ENCODE data around the gene HTRA3. TPM values are rescaled to one million over a fixed set of nuclear protein-coding genes. Genes with fewer than 3 reads are reported as not detected.
A peak's percentile ranks its signal among the peaks of the same experiment; 100 is the strongest.

The HTRA3 gene
- total RNA-seq, 2 donors from 2014 or later, result 3.2 to 4.6 TPM

- DNase-seq, result no peak
- no peaks in the 10 kb centered on the region for H3K27me3 ChIP-seq (ENCODE audit: control insufficient read depth, insufficient read depth, low read length, poor library complexity, severe bottlenecking)
- no peak overlapping the region for H3K27ac Mint-ChIP-seq
- H3K4me1 ChIP-seq (ENCODE audit: control insufficient read depth, insufficient read depth, low read length), result no peaks in the 10 kb centered on the region
- H3K9ac ChIP-seq (ENCODE audit: extremely low read depth, low read length, poor library complexity, severe bottlenecking), result no peak overlapping the region
- no peaks in the 10 kb centered on the region for H3K4me1 Mint-ChIP-seq
- TF ChIP-seq, protein P1, sequence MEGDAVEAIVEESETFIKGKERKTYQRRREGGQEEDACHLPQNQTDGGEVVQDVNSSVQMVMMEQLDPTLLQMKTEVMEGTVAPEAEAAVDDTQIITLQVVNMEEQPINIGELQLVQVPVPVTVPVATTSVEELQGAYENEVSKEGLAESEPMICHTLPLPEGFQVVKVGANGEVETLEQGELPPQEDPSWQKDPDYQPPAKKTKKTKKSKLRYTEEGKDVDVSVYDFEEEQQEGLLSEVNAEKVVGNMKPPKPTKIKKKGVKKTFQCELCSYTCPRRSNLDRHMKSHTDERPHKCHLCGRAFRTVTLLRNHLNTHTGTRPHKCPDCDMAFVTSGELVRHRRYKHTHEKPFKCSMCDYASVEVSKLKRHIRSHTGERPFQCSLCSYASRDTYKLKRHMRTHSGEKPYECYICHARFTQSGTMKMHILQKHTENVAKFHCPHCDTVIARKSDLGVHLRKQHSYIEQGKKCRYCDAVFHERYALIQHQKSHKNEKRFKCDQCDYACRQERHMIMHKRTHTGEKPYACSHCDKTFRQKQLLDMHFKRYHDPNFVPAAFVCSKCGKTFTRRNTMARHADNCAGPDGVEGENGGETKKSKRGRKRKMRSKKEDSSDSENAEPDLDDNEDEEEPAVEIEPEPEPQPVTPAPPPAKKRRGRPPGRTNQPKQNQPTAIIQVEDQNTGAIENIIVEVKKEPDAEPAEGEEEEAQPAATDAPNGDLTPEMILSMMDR (conservative IDR thresholded peaks at IDR 0.05), result no peak
- H3K9me3 ChIP-seq (ENCODE audit: control insufficient read depth, low read length), result no peaks in the 10 kb centered on the region
- no peaks in the 10 kb centered on the region for H3K36me3 ChIP-seq (ENCODE audit: control insufficient read depth, insufficient read depth, low read length)
- no peak overlapping the region for H3K27ac ChIP-seq (ENCODE audit: low read depth, low read length)
- peaks cover under 1% of the 10 kb centered on the region for H3K27me3 Mint-ChIP-seq (ENCODE audit: insufficient read depth)
- 84 to 85% methylated on average over 9 to 14 of the region's 14 CpGs for WGBS, 2 experiments (ENCODE audit: insufficient coverage in 1 of 2, insufficient read length in 1 of 2)
- no peak overlapping the region for H3K4me3 ChIP-seq (ENCODE audit: low read length)
- no peaks in the 10 kb centered on the region for H3K36me3 Mint-ChIP-seq (ENCODE audit: low read depth)
- H3K4me3 Mint-ChIP-seq, result no peak overlapping the region
- H3K9me3 Mint-ChIP-seq, result peaks cover 3% of the 10 kb centered on the region
Measured at GRCh38 chr4:8304827-8305695, 35.5 kb downstream of the HTRA3 start.

DNA sequence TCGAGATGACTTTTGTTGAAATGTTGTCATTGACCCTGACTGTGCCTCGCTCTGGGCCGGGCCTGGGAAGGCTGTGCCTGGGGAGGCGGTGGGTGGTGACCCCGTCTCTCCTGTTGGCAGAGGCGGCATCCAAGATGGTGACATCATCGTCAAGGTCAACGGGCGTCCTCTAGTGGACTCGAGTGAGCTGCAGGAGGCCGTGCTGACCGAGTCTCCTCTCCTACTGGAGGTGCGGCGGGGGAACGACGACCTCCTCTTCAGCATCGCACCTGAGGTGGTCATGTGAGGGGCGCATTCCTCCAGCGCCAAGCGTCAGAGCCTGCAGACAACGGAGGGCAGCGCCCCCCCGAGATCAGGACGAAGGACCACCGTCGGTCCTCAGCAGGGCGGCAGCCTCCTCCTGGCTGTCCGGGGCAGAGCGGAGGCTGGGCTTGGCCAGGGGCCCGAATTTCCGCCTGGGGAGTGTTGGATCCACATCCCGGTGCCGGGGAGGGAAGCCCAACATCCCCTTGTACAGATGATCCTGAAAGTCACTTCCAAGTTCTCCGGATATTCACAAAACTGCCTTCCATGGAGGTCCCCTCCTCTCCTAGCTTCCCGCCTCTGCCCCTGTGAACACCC, 36.4 kb downstream of the HTRA3 start:
- Mint-ChIP-seq H3K4me3 (no peak overlapping the region), H3K9me3 (no peaks in the 10 kb centered on the region), H3K36me3 (ENCODE audit: low read depth) (no peaks in the 10 kb centered on the region), H3K4me1 (no peaks in the 10 kb centered on the region), H3K27ac (no peak overlapping the region), H3K27me3 (ENCODE audit: insufficient read depth) (no peaks in the 10 kb centered on the region)
- Histone ChIP-seq H3K36me3 (ENCODE audit: control insufficient read depth, insufficient read depth, low read length) (no peaks in the 10 kb centered on the region), H3K9ac (ENCODE audit: extremely low read depth, low read length, poor library complexity, severe bottlenecking) (no peak overlapping the region), H3K27me3 (ENCODE audit: control insufficient read depth, insufficient read depth, low read length, poor library complexity, severe bottlenecking) (no peaks in the 10 kb centered on the region), H3K9me3 (ENCODE audit: control insufficient read depth, low read length) (no peaks in the 10 kb centered on the region), H3K27ac (ENCODE audit: low read depth, low read length) (no peak overlapping the region), H3K4me1 (ENCODE audit: control insufficient read depth, insufficient read depth, low read length) (no peaks in the 10 kb centered on the region), H3K4me3 (ENCODE audit: low read length) (no peak overlapping the region)
- whole genome bisulfite sequencing, 2 experiments (ENCODE audit: insufficient coverage in 1 of 2, insufficient read length in 1 of 2), result 89 to 91% methylated on average over 22 to 35 of the region's 35 CpGs
- TF ChIP-seq, protein P1 (conservative IDR thresholded peaks at IDR 0.05), result no peak
- peak; percentile 60 for DNase-seq

GRCh38 chr4:8306511-8307021, 37.0 kb downstream of the HTRA3 start:
- Mint-ChIP-seq H3K4me3 (no peak overlapping the region), H3K27ac (no peak overlapping the region), H3K27me3 (ENCODE audit: insufficient read depth) (peaks cover 3% of the 10 kb centered on the region), H3K4me1 (no peaks in the 10 kb centered on the region), H3K36me3 (ENCODE audit: low read depth) (no peaks in the 10 kb centered on the region), H3K9me3 (no peaks in the 10 kb centered on the region)
- no peaks in the 10 kb centered on the region for H3K27me3 ChIP-seq (ENCODE audit: control insufficient read depth, insufficient read depth, low read length, poor library complexity, severe bottlenecking)
- peak; percentile 55 for DNase-seq
- TF ChIP-seq, protein P1 (conservative IDR thresholded peaks at IDR 0.05), result no peak
- no peaks in the 10 kb centered on the region for H3K36me3 ChIP-seq (ENCODE audit: control insufficient read depth, insufficient read depth, low read length)
- no peaks in the 10 kb centered on the region for H3K9me3 ChIP-seq (ENCODE audit: control insufficient read depth, low read length)
- no peak overlapping the region for H3K9ac ChIP-seq (ENCODE audit: extremely low read depth, low read length, poor library complexity, severe bottlenecking)
- no peaks in the 10 kb centered on the region for H3K4me1 ChIP-seq (ENCODE audit: control insufficient read depth, insufficient read depth, low read length)
- WGBS, 2 experiments (ENCODE audit: insufficient coverage in 1 of 2, insufficient read length in 1 of 2), result 77 to 78% methylated on average over 11 to 16 of the region's 16 CpGs
- H3K27ac ChIP-seq (ENCODE audit: low read depth, low read length), result no peak overlapping the region
- no peak overlapping the region for H3K4me3 ChIP-seq (ENCODE audit: low read length)
